HS-27A (cell line): Measurements from ENCODE around the gene WDR38.
A peak's percentile ranks its signal among the peaks of the same experiment; 100 is the strongest.
"Not testable (repeated sequence)": the region's sequence is repeated elsewhere in the genome, so short reads cannot be mapped to it uniquely, and the experiment has no call there.

ENCODE experiments used
- DNase-seq: peaks from one replicate; pipeline ENCODE4 v3.0.0-alpha.2; 2012; ENCODE audit warnings: low read depth, missing footprints

Gene WDR38

DNA sequence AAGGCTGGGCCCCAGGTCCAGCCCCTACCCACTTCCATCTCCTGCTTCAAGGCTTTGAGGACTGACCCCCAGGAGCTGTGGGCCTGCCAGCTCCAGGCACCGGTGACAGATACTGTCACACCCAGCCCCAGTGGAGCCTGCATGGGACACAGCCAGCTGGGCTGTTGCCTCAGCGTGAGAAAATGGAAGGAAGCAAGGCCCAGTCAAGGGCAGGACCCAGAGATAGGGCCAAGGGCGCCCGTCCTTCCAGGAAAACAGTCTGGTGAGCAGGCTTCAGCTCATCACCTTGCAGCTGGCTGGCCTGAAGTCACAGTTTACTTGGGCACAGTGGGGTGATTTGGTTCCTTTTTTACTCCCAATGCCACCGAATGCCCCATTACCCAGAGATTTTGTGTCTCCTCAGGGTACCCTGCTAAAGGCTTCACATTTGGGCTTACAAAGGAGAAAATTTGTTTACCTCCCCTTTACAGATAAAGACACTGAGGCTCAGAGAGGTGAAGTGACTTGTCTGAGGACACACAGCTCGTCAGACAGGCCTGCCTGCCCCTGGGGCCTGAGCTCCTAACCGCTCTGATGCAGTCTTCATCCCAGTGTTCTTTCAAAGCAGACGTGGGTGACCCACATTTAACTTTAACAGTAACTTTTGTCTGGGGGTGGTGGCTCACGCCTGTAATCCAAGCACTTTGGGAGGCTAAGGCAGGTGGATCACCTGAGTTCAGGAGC is 21.5 kb upstream of the WDR38 start:
- DNase-seq = no peak

DNA sequence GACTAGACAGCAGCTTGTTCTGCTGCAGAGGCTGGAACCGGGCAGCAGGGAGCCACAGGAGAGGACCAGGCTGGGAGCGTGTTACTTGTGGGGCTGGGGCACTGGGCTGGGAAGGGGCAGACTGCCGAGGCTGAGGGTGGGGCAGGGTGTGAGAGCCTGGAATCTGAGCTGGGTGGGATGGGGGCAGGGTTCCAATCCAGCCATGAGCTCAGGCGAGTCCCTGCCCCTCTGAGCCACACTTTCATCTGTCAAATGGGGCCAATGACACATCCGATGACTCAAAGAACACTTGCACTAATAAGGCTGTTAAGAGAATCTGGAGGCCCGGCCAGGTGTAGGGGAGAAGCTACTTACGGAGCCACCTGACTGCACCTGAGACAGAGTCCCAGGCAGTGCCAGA is 18.7 kb upstream of the WDR38 start:
- DNase-seq = peak; percentile 62

DNA sequence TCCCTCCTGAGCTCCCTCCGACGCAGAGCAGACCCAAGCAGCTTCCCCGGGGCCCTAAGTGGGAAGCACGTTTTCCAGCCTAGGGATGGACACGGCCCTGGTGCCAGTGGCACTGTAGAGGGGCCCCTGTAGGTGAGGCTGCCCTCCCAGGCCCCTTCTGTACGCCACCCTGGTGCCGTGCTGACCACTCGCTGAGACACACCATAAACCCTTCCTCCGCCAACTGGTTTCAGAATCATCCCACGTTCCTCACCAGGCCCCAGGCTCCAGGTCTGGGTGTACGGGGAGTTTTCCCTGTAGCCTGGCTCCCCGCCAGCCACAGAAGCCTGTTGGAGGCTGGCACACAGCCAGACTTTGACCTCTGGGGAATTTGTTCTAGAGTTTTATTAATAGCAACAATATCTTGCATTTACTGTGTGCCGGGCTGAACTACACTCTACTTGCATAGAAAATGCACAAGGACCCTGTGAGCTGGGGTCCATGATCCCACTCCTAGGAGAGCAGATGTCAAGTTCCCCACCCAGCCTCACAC is 18.2 kb upstream of the WDR38 start:
- peak; percentile 83 for DNase-seq

DNA sequence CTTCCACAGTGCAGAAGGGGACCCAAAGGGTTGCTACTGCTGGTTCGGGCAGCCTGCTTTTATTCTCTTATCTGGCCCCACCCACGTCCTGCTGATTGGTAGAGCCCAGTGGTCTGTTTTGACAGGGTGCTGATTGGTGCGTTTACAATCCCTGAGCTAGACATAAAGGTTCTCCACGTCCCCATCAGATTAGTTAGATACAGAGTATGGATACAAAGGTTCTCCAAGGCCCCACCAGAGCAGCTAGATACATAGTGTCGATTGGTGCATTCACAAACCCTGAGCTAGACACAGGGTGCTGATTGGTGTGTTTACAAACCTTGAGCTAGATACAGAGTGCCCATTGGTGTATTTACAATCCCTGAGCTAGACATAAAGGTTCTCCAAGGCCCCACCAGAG is 15.1 kb upstream of the WDR38 start:
- not testable (repeated sequence) for DNase-seq

DNA sequence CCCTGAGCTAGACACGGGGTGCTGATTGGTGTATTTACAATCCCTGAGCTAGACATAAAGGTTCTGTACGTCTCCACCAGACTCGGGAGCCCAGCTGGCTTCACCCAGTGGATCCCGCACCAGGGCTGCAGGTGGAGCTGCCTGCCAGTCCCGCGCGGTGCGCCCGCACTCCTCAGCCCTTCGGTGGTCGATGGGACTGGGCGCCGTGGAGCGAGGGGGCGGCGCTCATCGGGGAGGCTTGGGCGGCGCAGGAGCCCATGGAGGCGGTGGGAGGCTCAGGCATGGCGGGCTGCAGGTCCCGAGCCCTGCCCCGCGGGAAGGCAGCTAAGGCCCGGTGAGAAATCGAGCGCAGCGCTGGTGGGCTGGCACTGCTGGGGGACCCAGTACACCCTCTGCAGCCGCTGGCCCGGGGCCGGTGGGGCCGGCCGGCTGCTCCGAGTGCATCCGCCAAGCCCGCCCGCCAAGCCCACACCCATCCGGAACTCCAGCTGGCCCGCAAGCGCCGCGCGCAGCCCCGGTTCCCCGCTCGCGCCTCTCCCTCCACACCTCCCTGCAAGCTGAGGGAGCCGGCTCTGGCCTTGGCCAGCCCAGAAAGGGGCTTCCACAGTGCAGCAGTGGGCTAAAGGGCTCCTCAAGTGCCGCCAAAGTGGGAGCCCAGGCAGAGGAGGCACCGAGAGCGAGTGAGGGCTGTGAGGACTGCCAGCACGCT is 14.5 kb upstream of the WDR38 start:
- not testable (repeated sequence) for DNase-seq

DNA sequence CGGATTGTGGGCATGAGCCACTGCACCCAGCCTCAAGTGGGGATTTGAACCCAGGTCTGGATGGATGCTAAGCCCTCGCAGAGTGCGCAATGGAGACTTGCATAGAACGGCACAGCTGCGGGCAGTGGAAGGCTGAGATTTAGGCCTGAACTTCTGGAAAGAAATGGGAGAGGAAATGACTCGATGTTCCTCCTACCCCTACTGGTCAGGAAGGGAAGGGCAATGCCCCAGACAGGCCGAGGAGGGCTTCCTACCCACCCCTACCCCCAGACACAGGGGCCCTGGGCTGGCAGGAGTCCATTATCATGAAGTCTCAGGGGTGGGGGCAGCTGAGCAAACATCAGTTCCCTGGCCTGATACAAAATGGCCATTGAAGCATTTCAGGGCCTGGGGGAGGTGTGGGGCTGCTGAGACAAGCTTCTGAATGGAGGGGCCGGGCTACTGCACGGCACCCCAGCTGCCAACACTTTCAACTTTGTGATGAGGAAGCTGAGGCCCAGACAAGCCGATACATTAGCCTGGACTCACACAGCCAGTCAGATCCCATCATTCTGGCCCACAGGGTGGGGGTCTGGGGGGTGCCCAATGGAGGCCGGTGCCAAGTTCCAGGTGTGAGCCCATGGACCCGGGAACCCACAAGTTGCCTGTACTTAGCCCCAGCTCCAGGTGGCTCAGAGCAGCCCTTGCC is 13.5 kb upstream of the WDR38 start:
- DNase-seq = no peak

DNA sequence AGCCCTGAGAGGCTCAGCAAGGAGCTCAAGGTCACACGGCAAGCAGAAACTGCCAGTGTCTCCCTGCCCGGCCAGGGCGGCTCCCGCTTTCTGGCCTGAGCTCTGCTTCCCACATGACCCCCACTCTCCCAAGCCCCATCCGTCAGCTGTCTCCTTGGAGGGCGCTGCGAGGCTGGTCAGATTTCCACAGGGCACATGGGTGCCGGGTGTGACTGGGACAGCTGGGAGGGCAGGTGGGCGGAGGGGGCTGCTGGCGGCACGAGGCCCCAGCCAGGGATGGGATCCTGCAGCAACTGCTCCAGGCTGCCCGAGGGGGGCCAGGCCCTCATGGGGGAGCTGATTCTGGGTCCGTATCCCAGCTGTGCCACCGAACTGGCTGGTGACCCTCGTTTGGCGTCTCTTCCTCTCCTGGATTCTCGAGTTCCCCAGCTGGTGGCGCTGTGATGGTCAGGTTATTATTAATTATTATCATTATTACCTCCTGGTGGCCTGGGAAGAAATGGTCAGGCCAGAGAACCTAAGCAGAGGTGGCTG is 12.9 kb upstream of the WDR38 start:
- no peak for DNase-seq

DNA sequence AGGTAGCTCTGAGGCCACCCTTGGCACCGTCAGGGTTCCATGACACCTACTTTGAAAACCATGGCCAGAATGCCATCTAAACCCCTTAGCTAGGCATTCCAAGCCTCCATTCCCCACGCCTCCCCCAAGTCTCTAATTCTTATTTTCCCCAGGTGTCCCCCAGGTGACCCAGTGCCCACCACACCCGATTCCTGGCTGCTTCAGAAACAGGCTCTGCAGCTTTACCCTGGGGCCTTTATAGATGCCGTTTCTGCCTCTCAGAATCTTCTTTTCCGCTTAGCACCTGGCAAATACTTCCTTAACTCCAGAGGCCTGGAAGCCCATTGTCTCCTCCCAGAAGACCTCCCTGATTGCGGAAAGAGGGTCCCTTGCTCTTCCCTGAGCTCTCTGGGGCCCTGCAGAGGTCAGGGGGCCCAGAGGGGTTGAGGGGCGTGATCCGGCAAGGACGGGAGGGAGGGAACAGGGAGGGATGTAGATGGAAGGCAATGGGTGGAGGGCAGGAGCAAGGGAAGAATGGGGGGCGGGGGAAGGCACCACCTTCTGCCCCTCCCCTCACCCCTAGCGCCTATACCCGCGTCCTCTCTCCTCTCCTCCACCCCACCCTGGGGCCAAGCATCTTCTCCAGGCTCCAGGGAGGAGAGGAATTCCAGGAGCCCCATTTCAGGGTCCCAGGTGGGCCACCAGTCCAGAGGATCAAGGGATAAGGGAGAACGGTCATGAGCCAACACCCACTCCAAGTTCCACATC is 12.0 kb upstream of the WDR38 start:
- DNase-seq = no peak

DNA sequence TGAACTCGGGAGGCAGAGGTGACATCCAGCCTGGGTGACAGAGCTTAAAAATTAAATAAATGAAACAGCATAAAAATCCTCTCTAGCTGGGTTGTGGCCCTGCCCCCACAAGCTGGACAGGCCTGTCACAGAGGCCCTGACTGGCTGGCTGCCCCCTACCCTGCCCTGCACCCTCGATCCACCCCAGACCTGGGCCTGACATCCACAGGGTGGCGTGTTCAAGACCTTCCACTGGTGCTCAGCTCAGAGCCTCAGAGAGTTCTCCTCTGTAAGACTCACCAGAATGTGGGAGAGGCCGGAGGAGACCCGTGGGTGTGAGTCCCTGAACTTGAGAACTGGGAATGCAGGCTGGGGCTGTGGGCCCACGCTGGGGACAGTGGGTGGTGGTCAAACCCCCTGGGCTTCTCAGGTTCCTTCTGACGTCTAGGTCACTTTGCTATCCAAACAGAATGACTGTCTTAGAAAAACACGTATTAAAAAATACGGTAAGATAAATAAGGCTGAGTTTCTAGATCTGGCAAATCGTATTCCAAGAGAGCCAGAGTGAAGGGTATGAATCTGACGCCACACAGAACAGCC is 9.7 kb upstream of the WDR38 start:
- DNase-seq = no peak

DNA sequence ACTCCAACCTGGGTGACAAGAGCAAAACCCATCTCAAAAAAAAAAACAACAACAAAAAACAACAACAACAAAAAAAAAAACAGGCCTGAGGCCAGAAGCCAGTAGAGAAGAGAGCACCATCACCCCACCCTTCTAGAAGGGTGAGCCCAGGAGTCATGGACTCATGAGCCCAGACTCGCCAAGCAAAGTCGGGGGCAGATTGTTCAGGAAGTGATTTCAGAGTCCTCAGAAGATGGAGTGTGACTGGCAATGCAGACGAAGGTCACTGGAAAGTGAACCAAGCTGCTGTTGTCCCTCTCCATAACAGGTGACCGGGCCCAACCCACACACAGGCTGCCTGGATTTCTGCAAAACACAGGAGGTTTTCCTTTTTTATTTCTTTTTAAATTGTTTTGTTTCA is 9.0 kb upstream of the WDR38 start:
- DNase-seq = no peak

DNA sequence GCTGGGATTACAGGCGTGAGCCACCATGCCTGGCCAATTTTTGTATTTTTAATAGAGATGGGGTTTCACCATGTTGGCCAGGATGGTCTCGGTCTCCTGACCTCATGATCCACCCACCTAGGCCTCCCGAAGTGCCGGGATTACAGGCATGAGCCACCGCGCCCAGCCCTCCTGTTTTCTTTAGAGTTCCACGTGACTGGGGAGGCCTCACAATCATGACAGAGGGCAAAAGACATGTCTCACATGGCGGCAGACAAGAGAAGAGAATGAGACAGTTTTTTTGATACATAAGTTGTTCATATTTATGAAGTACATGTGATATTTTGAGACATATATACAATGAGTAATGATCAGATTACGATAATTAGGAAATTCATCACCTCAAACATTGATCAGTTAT is 6.8 kb upstream of the WDR38 start:
- not testable (repeated sequence) for DNase-seq

DNA sequence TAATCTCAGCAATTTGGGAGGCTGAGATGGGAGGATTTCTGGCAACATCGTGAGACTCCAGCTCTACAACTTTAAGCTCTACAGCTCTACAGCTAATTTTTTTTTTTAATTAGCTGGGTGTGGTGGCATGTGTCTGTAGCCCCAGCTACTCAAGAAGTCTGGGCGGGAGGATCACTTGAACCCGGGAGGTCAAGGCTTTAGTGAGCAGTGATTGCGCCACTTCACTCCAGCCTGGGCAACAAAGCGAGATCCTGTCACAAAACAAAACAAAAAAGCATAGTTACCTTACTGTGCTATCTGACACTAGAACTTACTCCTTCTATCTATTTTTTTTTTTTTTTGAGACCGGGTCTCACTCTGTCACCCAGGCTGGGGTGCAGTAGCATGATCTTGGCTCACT is 6.3 kb upstream of the WDR38 start:
- DNase-seq = no peak

DNA sequence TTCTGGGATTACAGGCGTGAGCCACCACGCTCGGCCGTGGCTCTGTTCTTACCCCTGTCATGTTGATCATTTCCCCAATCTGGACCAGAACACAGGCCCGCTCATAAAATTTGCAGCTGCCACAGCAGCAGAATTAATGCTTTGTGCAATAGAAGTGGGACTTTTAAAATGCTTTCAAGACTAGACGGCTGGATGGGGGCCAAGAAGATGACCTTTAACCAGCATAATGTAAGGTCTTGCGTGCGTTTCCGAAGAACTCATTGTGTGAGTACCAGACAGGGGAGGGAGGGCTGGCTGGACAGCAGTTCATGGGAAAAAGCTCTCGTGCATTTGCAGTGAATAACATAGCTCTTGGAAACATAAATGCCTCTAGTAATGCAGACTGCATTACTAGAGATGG is 3.5 kb upstream of the WDR38 start:
- no peak for DNase-seq

DNA sequence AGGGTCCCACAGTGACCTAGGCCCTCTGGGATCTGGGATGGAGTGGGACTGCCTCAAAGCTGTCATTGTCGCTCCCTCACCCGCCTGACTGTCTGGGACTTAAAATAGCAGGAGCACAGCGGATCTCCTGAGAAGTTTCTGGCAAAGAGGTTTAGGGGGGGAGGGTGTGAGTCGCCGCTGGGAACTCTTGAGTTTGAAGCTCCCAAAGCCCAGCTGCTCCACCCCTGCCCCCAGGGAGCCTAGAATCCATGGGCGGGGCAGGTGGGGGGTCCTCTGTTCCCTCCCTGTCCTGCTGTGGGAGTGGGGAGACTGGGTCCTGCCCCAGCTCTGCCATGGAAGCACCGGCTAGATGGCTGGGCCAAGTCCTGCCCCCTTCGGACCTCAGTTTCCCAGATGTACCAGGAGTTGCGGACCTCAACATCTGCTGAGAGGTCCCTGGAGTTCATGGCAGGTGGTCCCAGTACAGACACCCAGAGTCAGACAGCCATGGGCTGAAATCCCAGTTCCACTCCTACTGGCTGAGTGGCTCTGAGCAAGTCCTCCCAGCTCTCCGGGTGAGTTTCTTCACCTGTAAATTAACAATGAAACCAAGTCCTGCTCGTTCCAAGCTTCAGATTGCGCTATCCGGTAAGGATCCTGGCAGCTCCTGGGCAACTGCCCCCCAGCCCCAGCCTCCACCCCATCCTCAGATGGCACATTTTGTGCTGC is 985 bp upstream of the WDR38 start:
- DNase-seq = no peak

DNA sequence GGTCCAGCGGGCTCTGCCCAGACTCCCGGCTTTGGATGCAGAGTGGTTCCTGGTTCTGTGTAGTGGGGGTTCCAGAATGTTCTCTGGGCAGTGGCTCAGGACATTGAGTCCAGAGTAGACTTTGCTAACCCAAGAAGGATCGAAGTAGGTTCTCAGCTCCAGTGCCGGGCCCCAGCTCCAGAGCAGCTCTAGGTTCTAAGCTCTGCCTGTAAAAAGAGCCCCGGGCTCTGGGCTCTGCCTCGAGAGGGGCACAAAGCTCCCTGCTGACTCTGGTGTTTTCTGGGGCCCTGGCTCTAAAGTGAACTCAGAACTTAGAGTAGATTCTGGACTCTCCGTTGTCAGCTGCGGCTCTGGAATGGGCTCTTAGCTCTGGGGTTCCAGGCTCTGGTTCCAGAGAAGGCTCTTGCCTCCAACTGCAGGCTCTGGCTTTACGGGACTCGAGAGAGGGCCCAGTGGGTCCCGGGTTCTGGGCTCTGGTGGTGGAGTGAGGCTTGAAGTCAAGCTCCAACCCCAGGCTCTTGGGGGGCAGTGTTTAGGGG is 414 bp downstream of the WDR38 start:
- DNase-seq = no peak

DNA sequence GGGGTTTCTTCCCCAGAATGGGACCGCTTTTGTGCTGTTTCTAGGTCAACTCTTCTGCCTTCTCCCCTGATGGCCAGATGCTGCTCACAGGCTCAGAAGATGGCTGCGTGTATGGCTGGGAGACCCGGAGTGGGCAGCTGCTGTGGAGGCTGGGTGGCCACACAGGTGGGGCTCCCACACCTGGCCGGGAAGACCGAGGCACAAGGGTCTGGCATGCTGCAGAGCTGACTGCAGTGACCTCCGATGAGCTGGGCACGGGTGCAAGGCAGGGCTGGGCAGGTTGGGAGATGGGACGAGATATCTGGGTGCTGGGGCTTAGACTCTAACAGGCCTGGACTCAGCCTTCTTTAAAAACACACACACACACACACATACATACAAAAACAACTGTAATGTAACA is 901 bp downstream of the WDR38 start:
- no peak for DNase-seq

DNA sequence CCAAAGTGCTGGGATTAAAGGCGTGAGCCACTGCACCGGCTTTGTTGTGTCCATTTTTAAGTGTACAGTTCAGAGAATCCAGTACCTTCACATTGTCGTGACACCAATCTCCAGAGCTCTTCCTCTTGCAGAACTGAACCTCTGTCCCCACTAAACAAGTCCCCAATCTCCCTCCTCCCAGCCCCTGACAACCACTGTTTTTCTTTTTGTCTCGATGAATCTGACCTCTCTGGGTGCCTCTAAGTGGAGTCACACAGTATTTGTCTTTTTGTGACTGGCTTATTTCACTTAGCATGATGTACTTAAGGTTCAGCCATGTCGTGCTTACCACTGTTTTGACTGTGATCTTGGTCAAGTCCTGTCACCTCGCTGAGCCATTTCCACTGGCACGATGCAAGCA is 1.6 kb downstream of the WDR38 start:
- DNase-seq = no peak

DNA sequence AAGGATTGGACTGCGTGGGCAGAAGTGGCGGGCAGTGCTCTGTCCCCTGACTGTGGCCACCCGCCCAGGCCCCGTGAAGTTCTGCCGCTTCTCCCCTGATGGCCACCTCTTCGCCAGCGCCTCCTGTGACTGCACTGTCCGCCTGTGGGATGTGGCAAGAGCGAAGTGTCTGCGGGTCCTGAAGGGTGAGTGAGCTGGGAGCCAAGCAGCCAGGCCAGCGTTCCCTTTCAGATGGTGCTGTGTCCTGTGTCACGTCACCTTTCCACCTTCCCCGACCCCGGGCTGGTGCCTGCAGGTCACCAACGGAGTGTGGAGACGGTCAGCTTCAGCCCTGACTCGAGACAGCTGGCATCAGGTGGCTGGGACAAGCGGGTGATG is 2.3 kb downstream of the WDR38 start:
- DNase-seq = no peak

DNA sequence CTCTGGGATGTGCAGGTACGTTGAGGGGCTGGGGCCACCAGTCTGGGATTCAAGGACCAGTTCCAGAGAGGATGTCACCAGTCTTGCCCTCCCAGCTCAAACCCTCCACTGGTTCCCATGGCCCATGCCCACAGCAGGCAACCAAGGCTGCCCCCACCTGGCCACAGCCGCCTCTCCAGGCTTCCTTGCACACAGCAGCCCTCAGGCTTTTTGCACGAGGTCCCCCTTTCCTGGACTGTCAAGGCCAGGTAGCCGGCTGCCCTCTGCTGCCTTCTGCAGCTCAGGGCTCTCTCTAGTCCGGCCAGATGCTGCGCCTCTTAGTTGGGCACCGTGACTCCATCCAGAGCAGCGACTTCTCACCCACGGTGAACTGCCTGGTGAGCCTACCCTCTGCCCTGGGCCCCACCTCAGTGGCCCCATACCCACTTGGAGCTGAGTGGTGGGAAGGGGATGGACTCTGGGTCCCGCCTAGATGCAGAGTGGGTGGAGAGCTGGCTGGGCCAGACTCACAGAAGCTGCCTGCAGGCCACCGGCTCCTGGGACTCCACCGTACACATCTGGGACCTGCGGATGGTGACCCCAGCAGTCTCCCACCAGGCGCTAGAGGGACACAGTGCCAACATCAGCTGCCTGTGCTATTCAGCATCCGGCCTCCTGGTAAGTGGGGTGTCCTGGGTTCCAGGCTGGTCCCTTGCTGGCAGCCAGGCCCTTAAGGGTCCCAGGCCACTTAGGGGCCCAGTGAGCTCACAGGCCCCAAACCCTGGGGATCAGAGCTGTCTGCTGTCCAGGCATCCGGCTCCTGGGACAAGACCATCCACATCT is 2.9 kb downstream of the WDR38 start:
- DNase-seq = no peak
